GM12891 (cell line): ENCODE measurements around the gene ADIRF.

ENCODE experiments used
- POLR2A ChIP-seq: IDR thresholded peaks from 2 replicates; pipeline ENCODE4 v1.6.1; 2011; ENCODE audit warnings: low read depth, low read length, control low read depth
- POLR2AphosphoS5 ChIP-seq: IDR thresholded peaks from 2 replicates; pipeline ENCODE4 v1.6.1; 2011; ENCODE audit warnings: low read depth, low read length, control low read depth
- POU2F2 ChIP-seq: IDR thresholded peaks from 2 replicates; pipeline ENCODE4 v1.6.1; 2011; ENCODE audit warnings: low read depth, mild to moderate bottlenecking, control low read depth, low read length, moderate library complexity
- TAF1 ChIP-seq: IDR thresholded peaks from 2 replicates; pipeline ENCODE4 v1.6.1; 2011; ENCODE audit warnings: low read depth, low read length, control low read depth

- TF ChIP-seq POLR2AphosphoS5, result no peak
- no peak for TF ChIP-seq TAF1
- TF ChIP-seq POLR2A, result no peak
- TF ChIP-seq POU2F2, result no peak
These were observed 22.7 kb upstream of the ADIRF start for GRCh38 chr10:86945361-86946212.
